OCI-LY7 (cell line): ENCODE results near the gene LRRC4.

Source experiments
- EZH2phosphoT487 ChIP-seq: fragments of 200-600 bp; sonication (generic); IDR thresholded peaks from 2 replicates; pipeline ENCODE4 v1.6.1; 2018; ENCODE audit warnings: low read depth, borderline replicate concordance, mild to moderate bottlenecking, mixed run types, antibody characterized with exemption, low read length, moderate library complexity, mixed read lengths
- TF ChIP-seq, protein P1 (sequence below): fragments of 200-600 bp; sonication (generic); conservative IDR thresholded peaks from 2 replicates; pipeline ENCODE4 v1.5.1; 2014; ENCODE audit warnings: mild to moderate bottlenecking, antibody characterized with exemption, low read length, moderate library complexity, mixed read lengths

DNA sequence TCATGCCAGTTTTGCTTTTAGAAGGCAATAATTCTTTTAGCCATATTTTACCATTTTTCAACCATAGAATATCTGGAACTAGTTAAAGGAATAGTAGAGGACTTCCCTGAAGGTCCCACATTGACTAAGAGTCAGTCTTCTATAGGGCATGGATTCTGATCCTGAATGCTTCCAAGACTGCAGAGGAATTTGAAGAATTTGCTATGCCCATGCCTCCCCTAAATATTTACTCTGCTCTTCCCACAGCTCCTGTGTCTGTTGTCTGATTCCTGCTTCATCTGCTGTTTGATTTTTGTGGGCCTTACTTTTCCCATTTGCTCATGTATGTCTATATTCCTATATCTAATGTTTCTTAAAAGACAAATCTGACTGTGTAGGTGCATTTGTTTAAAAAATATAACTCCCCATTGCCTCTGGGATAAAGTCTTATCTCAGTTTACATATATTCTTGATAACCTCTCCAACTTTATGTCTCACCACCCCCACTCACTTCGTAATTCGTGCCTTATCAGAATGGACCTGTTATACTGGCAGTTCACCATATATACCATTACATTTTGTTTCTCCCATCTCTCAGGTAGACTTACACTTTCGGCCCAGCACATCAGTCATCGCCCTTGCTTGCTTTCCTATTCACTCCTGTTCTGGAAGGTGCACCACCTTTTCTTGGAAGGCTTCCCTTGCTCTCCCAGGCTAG, 33.9 kb downstream of the LRRC4 start:
- TF ChIP-seq, protein P1, sequence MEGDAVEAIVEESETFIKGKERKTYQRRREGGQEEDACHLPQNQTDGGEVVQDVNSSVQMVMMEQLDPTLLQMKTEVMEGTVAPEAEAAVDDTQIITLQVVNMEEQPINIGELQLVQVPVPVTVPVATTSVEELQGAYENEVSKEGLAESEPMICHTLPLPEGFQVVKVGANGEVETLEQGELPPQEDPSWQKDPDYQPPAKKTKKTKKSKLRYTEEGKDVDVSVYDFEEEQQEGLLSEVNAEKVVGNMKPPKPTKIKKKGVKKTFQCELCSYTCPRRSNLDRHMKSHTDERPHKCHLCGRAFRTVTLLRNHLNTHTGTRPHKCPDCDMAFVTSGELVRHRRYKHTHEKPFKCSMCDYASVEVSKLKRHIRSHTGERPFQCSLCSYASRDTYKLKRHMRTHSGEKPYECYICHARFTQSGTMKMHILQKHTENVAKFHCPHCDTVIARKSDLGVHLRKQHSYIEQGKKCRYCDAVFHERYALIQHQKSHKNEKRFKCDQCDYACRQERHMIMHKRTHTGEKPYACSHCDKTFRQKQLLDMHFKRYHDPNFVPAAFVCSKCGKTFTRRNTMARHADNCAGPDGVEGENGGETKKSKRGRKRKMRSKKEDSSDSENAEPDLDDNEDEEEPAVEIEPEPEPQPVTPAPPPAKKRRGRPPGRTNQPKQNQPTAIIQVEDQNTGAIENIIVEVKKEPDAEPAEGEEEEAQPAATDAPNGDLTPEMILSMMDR: no peak
- TF ChIP-seq EZH2phosphoT487: no peak
